HL-60 (cell line): ENCODE data around the gene DDX56.

Experiments used
- DNase-seq, 2 experiments: peaks; one replicate each; pipeline ENCODE4 v3.0.0-alpha.2; 2010 to 2020; ENCODE audit warnings: low read depth in 1 of 2, low spot score in 1 of 2
- H3K27ac ChIP-seq: fragments of 250-450 bp; sonication (Bioruptor Pico); replicated peaks from 2 replicates; pipeline ENCODE4 v1.5.1; 2020; ENCODE audit warnings: mild to moderate bottlenecking, moderate library complexity
- H3K27me3 ChIP-seq: fragments of 250-450 bp; sonication (Bioruptor Pico); 2 replicates; pipeline ENCODE4 v1.5.1; 2021; ENCODE audit warnings: mild to moderate bottlenecking, moderate library complexity; ENCODE audit not compliant: insufficient read depth, poor library complexity, severe bottlenecking
- H3K4me3 ChIP-seq: replicated peaks from 2 replicates; pipeline ENCODE4 v1.5.1; 2011; ENCODE audit warnings: mild to moderate bottlenecking, control low read depth, low read length; ENCODE audit not compliant: insufficient read depth
- GABPA ChIP-seq: IDR thresholded peaks from 2 replicates; pipeline ENCODE4 v1.6.1; 2012; ENCODE audit warnings: low read depth
- POLR2AphosphoS5 ChIP-seq: IDR thresholded peaks from 2 replicates; pipeline ENCODE4 v1.6.1; 2012; ENCODE audit warnings: low read depth
- SPI1 ChIP-seq: IDR thresholded peaks from 2 replicates; pipeline ENCODE4 v1.6.1; 2012; ENCODE audit warnings: low read depth, mild to moderate bottlenecking, borderline replicate concordance
- TF ChIP-seq, protein P1 (sequence below): IDR thresholded peaks from 2 replicates; pipeline ENCODE4 v1.6.1; 2012; ENCODE audit warnings: low read depth; ENCODE audit not compliant: insufficient replicate concordance
- TF ChIP-seq, protein P2 (sequence below): IDR thresholded peaks from one replicate; pipeline ENCODE4 v1.5.1; 2011; ENCODE audit warnings: low read length, control low read depth, inconsistent platforms; ENCODE audit not compliant: insufficient read depth

Gene DDX56

DNA sequence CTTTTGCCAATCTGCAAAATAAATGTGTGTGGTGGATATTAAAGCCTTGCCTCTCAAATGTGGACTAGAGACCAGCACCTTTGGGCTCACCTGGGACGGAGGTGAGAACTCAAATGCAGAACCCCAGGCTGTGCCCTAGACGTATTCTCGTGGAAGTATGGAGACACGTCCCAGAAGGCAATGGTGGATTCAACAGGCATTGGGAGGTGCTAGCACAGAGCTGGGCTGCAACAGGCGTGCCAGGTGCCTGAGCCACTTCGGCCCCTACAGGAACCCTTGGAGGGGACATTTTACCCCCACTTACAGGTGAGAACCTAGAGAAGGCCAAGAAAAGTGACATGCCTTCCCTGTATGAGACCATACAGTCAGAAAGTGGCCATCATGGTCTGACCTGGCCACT lies 12.2 kb downstream of the DDX56 start:
- Histone ChIP-seq H3K4me3 (no peak overlapping the region), H3K27ac (no peak overlapping the region), H3K27me3 (no peaks in the 10 kb centered on the region)
- no peak for DNase-seq
- TF ChIP-seq, protein P1, sequence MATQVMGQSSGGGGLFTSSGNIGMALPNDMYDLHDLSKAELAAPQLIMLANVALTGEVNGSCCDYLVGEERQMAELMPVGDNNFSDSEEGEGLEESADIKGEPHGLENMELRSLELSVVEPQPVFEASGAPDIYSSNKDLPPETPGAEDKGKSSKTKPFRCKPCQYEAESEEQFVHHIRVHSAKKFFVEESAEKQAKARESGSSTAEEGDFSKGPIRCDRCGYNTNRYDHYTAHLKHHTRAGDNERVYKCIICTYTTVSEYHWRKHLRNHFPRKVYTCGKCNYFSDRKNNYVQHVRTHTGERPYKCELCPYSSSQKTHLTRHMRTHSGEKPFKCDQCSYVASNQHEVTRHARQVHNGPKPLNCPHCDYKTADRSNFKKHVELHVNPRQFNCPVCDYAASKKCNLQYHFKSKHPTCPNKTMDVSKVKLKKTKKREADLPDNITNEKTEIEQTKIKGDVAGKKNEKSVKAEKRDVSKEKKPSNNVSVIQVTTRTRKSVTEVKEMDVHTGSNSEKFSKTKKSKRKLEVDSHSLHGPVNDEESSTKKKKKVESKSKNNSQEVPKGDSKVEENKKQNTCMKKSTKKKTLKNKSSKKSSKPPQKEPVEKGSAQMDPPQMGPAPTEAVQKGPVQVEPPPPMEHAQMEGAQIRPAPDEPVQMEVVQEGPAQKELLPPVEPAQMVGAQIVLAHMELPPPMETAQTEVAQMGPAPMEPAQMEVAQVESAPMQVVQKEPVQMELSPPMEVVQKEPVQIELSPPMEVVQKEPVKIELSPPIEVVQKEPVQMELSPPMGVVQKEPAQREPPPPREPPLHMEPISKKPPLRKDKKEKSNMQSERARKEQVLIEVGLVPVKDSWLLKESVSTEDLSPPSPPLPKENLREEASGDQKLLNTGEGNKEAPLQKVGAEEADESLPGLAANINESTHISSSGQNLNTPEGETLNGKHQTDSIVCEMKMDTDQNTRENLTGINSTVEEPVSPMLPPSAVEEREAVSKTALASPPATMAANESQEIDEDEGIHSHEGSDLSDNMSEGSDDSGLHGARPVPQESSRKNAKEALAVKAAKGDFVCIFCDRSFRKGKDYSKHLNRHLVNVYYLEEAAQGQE, result no peak
- TF ChIP-seq GABPA (no peak), POLR2AphosphoS5 (no peak), SPI1 (no peak)
- TF ChIP-seq, protein P2, sequence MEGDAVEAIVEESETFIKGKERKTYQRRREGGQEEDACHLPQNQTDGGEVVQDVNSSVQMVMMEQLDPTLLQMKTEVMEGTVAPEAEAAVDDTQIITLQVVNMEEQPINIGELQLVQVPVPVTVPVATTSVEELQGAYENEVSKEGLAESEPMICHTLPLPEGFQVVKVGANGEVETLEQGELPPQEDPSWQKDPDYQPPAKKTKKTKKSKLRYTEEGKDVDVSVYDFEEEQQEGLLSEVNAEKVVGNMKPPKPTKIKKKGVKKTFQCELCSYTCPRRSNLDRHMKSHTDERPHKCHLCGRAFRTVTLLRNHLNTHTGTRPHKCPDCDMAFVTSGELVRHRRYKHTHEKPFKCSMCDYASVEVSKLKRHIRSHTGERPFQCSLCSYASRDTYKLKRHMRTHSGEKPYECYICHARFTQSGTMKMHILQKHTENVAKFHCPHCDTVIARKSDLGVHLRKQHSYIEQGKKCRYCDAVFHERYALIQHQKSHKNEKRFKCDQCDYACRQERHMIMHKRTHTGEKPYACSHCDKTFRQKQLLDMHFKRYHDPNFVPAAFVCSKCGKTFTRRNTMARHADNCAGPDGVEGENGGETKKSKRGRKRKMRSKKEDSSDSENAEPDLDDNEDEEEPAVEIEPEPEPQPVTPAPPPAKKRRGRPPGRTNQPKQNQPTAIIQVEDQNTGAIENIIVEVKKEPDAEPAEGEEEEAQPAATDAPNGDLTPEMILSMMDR, result no peak

DNA sequence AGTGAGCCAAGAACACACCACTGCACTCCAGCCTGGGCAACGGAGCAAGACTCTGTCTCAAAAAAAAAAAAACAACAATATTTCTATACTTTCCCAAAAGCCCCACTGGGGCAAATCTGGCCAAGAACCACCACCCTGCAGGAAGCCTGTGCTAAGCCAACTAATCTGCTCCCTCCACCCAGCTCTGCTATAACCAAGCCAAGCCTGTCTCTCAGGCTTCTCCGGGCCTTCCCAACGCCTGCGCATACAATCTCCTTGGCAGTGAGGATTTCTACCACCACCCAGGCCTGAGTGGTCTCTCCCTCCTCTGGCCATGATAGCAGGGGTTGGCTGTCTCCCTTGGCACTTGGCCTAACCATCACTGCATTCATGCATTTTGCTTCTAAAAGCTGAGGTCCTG lies 14.2 kb downstream of the DDX56 start:
- TF ChIP-seq, protein P1, result no peak
- TF ChIP-seq SPI1 (no peak), GABPA (no peak), POLR2AphosphoS5 (no peak)
- TF ChIP-seq, protein P2, result no peak
- Histone ChIP-seq H3K4me3 (no peak overlapping the region), H3K27me3 (no peaks in the 10 kb centered on the region), H3K27ac (no peak overlapping the region)
- DNase-seq, result no peak

DNA sequence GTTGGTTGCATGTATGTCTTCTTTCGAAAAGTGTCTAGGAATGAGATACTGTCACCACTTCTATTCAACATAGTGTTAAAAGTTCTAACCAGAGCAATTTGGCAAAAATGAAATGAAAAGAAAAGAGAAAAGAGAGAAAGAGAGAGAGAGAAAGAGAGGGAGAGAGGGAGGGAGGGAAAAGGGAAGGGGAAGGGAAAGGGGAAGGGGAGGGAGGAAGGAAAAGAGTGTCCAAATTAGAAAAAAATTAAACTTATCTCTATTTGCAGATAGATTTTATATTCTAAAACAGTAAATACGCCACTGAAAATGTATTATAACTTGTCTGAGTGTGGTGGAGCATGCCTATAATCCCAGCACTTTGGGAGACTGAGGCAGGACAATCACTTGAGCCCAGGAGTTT lies 16.2 kb downstream of the DDX56 start:
- no peak for TF ChIP-seq POLR2AphosphoS5
- TF ChIP-seq, protein P2, result no peak
- TF ChIP-seq, protein P1, result no peak
- no peak overlapping the region for H3K27ac ChIP-seq
- DNase-seq, result no peak
- no peak overlapping the region for H3K4me3 ChIP-seq
- no peaks in the 10 kb centered on the region for H3K27me3 ChIP-seq
